Skeletal muscle satellite cell (primary cell): ENCODE measurements around the gene AGR3.
"Not testable (repeated sequence)": the region's sequence is repeated elsewhere in the genome, so short reads cannot be mapped to it uniquely, and the experiment has no call there.

Experiments used
- H3K27me3 ChIP-seq: 2 replicates; pipeline ENCODE4 v1.7.0; 2013; ENCODE audit warnings: low read length; ENCODE audit not compliant: control insufficient read depth, insufficient read depth
- H3K36me3 ChIP-seq: 2 replicates; pipeline ENCODE4 v1.7.0; 2013; ENCODE audit warnings: mild to moderate bottlenecking, control low read depth, low read length; ENCODE audit not compliant: insufficient read depth
- H3K4me1 ChIP-seq: 2 replicates; pipeline ENCODE4 v1.7.0; 2013; ENCODE audit warnings: low read length; ENCODE audit not compliant: control insufficient read depth, insufficient read depth
- H3K4me2 ChIP-seq: 2 replicates; pipeline ENCODE4 v1.7.0; 2013; ENCODE audit warnings: mild to moderate bottlenecking, low read length
- H3K4me3 ChIP-seq: 2 replicates; pipeline ENCODE4 v1.7.0; 2013; ENCODE audit warnings: low read length
- H3K9ac ChIP-seq: 2 replicates; pipeline ENCODE4 v1.7.0; 2013; ENCODE audit warnings: mild to moderate bottlenecking, low read depth, low read length, moderate library complexity
- H3K9me3 ChIP-seq: replicated peaks from 2 replicates; pipeline ENCODE4 v1.7.0; 2013; ENCODE audit warnings: mild to moderate bottlenecking, control low read depth, low read length

The AGR3 gene

DNA sequence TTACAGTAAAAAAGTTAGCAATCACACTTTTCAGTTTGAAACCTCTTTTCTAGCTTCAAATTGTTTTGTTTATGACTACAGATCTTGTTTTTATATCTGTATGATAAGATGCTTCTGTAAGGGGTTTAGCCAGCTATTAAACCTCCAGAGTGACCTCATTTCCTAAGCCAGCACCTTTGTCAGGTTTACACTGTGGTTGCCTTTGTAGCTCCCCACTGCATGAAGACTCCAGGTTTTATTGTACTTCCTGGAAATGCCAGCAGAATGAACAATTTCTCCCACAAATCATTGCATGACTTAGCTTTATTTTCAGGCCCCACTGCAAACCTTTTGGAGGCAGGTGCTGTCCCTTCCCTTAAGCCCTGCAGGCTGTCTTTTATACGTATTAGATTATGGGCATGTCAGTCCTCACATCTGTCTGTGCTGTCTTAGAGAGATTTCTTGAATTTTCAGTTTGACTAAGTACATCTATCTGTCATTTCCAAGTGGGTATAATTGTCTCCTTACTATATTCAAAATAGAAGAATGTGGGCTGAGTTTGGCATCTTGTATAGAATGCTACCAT, 8.2 kb upstream of the AGR3 start:
- Histone ChIP-seq H3K36me3 (no peaks in the 10 kb centered on the region), H3K4me2 (no peak overlapping the region), H3K27me3 (no peaks in the 10 kb centered on the region), H3K4me1 (no peaks in the 10 kb centered on the region), H3K9me3 (no peaks in the 10 kb centered on the region), H3K4me3 (no peak overlapping the region), H3K9ac (no peak overlapping the region)

DNA sequence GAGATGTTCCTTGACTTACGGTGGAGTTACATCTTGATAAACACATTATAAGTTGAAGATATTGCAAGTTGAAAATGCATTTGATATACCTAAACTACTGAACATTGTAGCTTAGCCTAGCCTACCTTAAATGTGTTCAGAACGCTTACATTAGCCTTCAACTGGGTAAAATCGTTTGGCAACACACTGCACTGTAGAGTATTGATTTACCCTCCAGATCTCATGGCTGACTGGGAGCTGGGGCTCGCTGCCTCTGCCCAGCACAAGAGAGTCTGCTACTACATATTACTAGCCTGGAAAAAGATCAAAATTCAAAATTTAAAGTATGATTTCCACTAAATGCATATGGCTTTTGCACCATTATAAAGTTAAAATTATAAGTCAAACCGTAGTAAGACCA, 7.5 kb upstream of the AGR3 start:
- Histone ChIP-seq H3K9me3 (no peaks in the 10 kb centered on the region), H3K36me3 (no peaks in the 10 kb centered on the region), H3K27me3 (no peaks in the 10 kb centered on the region), H3K9ac (no peak overlapping the region), H3K4me1 (no peaks in the 10 kb centered on the region), H3K4me3 (no peak overlapping the region), H3K4me2 (no peak overlapping the region)

DNA sequence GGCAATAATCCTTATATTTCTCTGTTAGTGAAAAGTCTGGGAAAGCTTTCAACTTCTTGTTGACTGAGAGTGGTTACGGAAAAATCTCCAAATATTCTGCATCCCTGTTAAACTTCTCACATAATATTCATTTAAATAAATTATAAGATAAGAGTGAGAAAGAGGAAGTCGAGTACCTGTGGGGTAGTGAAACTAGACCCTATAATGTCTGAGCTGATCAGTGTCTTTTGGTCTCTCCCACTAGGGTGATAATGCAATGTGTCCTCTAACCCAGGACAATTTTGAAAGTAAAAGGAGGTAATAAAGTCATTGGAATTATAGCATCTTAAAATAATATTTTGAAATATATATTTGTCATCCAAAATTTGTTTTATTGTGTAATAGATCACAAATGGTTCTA, 2.1 kb upstream of the AGR3 start:
- no peak overlapping the region for H3K4me3 ChIP-seq

DNA sequence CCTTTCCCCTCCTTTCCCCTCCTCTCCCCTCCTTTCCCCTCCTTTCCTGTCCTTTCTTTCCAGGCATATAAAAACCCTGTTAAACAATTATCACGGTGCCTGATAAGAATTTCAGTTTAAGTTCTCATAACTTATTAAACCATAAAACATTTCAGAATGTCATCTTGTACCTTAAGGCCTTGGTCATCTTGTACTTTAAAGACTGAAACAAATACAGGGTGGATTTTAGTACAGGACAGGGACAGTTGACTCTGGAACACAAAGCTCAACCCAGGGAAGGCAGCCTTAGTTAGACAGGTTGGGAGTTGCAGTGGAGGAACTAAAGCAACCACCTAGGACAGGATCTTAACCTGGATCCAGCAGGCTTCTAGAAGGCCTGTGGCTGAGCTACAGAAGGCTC, 1.2 kb downstream of the AGR3 start:
- Histone ChIP-seq H3K4me3 (no peak overlapping the region), H3K36me3 (no peaks in the 10 kb centered on the region), H3K9me3 (no peaks in the 10 kb centered on the region), H3K9ac (no peak overlapping the region), H3K4me2 (no peak overlapping the region), H3K27me3 (no peaks in the 10 kb centered on the region), H3K4me1 (no peaks in the 10 kb centered on the region)

More for the DNA sequence above, 2.1 kb upstream of the AGR3 start:
- H3K4me1 ChIP-seq: no peaks in the 10 kb centered on the region
- H3K9me3 ChIP-seq: no peaks in the 10 kb centered on the region
- no peak overlapping the region for H3K4me2 ChIP-seq
- no peaks in the 10 kb centered on the region for H3K27me3 ChIP-seq
- no peak overlapping the region for H3K9ac ChIP-seq
- no peaks in the 10 kb centered on the region for H3K36me3 ChIP-seq

DNA sequence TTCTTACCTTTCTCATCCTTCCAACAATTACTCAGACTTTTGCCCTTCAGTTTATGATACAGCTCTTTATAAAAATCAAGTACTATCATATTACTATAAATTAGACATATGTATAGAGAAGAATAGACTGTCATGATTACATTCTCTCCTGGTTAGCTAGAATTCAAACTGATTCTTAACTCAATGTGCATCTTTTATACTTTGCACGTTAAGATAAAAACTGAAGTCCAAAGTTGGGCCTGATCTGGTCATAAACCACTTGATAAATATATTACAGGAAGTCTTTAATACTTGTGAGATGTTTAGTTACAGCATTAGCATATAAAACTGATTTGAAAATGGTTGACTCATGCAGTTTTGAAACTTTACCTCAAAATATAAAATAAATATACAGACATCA, 2.6 kb downstream of the AGR3 start:
- Histone ChIP-seq H3K27me3 (no peaks in the 10 kb centered on the region), H3K36me3 (no peaks in the 10 kb centered on the region), H3K4me2 (no peak overlapping the region), H3K9ac (no peak overlapping the region), H3K9me3 (no peaks in the 10 kb centered on the region), H3K4me3 (no peak overlapping the region), H3K4me1 (no peaks in the 10 kb centered on the region)

DNA sequence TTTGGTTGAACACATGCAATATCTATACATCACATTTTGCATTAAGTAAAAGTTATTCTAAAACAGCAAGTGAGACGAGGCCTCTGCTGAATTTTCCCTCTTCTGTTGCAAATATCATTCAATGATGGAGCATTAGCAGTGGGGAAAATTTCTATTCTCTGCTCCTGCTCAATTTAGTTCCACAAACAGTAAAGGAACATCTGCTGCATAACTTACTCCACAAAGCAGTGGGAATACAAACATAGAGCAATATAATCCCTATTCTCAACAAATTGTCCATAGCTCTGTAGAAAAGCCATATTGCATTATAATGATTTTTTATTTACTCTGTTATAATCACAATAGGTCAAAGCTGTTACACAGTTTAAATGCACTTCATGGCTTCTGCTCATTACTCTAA, 5.9 kb downstream of the AGR3 start:
- Histone ChIP-seq H3K4me3 (no peak overlapping the region), H3K27me3 (no peaks in the 10 kb centered on the region), H3K9me3 (no peaks in the 10 kb centered on the region), H3K9ac (no peak overlapping the region), H3K36me3 (no peaks in the 10 kb centered on the region), H3K4me2 (no peak overlapping the region), H3K4me1 (no peaks in the 10 kb centered on the region)

DNA sequence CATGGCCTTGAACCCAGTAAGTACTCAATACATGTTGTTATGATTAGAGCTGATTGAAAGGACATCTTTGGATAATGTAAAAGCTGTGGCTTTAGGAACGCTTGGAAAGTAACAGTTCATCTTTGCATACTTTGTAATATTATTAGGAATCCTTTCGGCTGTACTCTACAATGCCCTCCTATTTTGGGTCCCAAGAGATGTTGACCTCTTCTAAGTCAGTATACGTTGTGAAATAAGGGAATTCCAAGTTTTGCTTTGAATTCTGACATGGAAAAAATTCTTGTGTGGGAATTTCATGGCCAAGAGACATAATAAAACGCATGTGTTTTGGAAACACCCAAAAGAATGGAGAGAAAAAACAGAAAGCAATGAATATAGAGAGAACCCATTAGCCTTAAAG, 7.7 kb downstream of the AGR3 start:
- Histone ChIP-seq H3K36me3 (no peaks in the 10 kb centered on the region), H3K4me3 (no peak overlapping the region)

DNA sequence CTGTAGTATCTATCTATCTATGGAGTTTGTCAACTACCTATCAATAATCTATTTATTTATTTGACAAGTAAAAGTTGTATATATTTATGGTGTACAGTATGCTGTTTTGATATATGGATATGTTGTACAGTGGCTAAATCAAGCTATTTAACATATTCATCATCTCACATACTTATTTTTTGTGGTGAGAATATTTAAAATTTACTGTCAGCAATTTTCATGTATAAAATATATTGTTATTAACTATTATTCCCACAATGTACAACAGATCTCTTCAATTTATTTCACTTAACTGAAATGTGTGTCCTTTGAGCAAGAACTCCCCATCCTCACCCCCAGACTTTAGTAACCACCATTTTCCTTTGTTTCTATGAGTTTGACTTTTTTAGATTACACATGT, 14.5 kb downstream of the AGR3 start:
- Histone ChIP-seq H3K4me3 (no peak overlapping the region), H3K9ac (no peak overlapping the region), H3K27me3 (no peaks in the 10 kb centered on the region), H3K4me1 (no peaks in the 10 kb centered on the region), H3K36me3 (no peaks in the 10 kb centered on the region), H3K9me3 (no peaks in the 10 kb centered on the region), H3K4me2 (no peak overlapping the region)

More for the DNA sequence above, 7.7 kb downstream of the AGR3 start:
- no peaks in the 10 kb centered on the region for H3K4me1 ChIP-seq
- no peaks in the 10 kb centered on the region for H3K9me3 ChIP-seq
- no peak overlapping the region for H3K4me2 ChIP-seq
- no peak overlapping the region for H3K9ac ChIP-seq
- H3K27me3 ChIP-seq: no peaks in the 10 kb centered on the region

DNA sequence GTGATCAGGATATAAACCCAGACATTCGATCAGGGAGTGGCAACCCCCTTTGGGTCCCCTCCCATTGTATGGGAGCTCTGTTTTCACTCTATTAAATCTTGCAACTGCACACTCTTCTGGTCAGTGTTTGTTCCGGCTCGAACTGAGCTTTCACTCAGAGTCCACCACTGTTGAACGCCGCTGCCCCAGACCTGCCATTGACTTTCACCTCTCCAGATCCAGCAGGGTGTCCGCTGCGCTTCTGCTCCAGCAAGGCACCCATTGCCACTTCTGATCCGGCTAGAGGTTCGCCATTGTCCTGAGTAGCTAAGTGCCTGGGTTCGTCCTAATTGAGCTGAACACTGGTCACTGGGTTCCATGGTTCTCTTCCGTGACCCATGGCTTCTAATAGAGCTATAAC, 28.6 kb downstream of the AGR3 start:
- not testable (repeated sequence) for H3K4me1 ChIP-seq, H3K27me3 ChIP-seq, H3K9ac ChIP-seq, H3K4me3 ChIP-seq, H3K36me3 ChIP-seq, H3K4me2 ChIP-seq, H3K9me3 ChIP-seq

DNA sequence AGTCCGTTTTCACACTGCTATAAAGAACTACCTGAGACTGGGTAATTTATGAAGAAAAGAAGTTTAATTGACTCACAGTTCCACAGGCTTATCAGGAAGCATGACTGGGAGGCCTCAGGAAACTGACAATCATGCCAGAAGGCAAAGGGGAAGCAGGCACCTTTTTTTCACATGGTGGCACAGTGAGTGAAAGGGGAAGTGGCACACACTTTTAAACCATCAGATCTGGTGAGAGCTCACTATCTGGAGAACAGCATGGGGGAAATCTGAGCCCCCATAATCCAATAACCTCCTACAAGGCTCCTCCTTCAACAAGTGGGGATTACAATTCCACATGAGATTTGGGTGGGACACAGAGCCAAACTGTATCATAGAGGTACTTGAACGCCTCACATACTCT, 30.0 kb downstream of the AGR3 start:
- Histone ChIP-seq H3K27me3 (no peaks in the 10 kb centered on the region), H3K9ac (no peak overlapping the region), H3K4me2 (no peak overlapping the region), H3K4me1 (peaks cover 8% of the 10 kb centered on the region), H3K4me3 (no peak overlapping the region), H3K36me3 (no peaks in the 10 kb centered on the region), H3K9me3 (no peaks in the 10 kb centered on the region)

DNA sequence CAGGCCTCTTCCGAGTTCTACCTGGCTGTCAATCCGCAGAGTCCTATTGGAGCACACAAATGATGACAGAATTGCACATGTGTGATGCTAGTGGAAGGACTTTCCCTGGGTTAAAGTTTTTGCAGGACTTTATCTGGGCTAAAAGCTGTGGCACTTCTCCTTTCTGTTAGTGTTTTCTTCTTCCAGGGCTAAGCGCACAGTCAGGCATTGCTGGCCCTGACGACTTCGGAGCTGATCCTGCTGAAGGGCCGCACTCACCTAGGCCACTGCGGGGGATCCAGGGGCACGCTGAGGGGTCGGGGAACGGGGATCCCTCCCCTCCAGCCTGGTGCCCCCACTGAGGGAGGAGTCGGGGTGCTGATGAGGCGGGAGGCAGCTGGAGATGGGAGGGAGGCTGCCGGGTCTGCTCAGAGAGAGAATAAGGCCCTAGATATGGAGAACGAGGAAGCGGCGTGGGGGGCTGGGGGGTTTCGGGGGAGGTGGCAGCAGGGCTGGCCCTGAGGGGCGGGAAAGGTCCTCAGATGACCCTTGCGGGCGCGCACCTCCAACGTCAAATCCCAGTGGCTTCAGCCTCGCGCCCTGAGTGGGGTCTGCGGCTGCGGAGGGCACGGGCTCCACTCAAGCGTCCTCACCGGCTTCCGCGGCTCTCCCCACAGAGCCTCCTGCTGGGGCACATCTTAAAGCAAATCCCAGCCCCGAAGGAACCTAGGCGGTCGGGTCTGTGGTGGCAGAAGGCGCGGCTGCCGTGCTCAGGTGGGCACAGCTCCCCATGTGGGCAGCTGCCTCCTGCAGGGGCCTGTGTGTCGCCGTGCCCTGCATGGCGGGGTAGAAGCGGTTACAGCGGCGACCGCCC, 30.9 kb downstream of the AGR3 start:
- H3K9me3 ChIP-seq: no peaks in the 10 kb centered on the region
- H3K36me3 ChIP-seq: no peaks in the 10 kb centered on the region
- H3K4me3 ChIP-seq: no peak overlapping the region
- H3K9ac ChIP-seq: no peak overlapping the region
- no peak overlapping the region for H3K4me2 ChIP-seq
- peaks cover 10% of the 10 kb centered on the region for H3K4me1 ChIP-seq
- no peaks in the 10 kb centered on the region for H3K27me3 ChIP-seq
